HepG2 (cell line): ENCODE data around the gene DCPS. TPM values are rescaled to one million over a fixed set of nuclear protein-coding genes. Genes with fewer than 3 reads are reported as not detected.

Source experiments
- ATF7-NPFF ChIP-seq: sonication (generic); formaldehyde crosslinking; IDR thresholded peaks from 2 replicates; pipeline ENCODE4 v1.8.1; 2023; ENCODE audit warnings: mild to moderate bottlenecking, low read depth, missing genetic modification reagents, moderate library complexity
- BRCA1 ChIP-seq: sonication (generic); formaldehyde crosslinking; IDR thresholded peaks from 2 replicates; pipeline ENCODE4 v1.4.0; 2020; ENCODE audit warnings: missing genetic modification reagents
- CBX1 ChIP-seq: IDR thresholded peaks from one replicate; pipeline ENCODE4 v1.6.1; 2016; ENCODE audit warnings: antibody characterized with exemption, low read depth
- PAWR ChIP-seq: sonication (generic); formaldehyde crosslinking; IDR thresholded peaks from 2 replicates; pipeline ENCODE4 v1.4.0; 2020; ENCODE audit warnings: missing genetic modification reagents, mild to moderate bottlenecking, borderline replicate concordance
- PHF20 ChIP-seq: sonication (generic); formaldehyde crosslinking; IDR thresholded peaks from 2 replicates; pipeline ENCODE4 v1.5.0; 2020; ENCODE audit warnings: mild to moderate bottlenecking, missing genetic modification reagents
- PHF21A ChIP-seq: sonication (generic); formaldehyde crosslinking; IDR thresholded peaks from 2 replicates; pipeline ENCODE4 v1.5.0; 2020; ENCODE audit warnings: mild to moderate bottlenecking, missing genetic modification reagents
- PHF8 ChIP-seq: sonication (generic); formaldehyde crosslinking; IDR thresholded peaks from 2 replicates; pipeline ENCODE4 v1.5.0; 2020; ENCODE audit warnings: missing genetic modification reagents
- RFX5 ChIP-seq: IDR thresholded peaks from 2 replicates; pipeline ENCODE4 v1.6.1; 2011; ENCODE audit warnings: low read depth, low read length, improper control_type of control experiment
- RNF219 ChIP-seq: sonication (generic); formaldehyde crosslinking; IDR thresholded peaks from 2 replicates; pipeline ENCODE4 v1.5.0; 2020; ENCODE audit warnings: mild to moderate bottlenecking, missing genetic modification reagents
- SRSF1 ChIP-seq: fragments of 200-400 bp; formaldehyde crosslinking; optimal IDR thresholded peaks from 2 replicates; pipeline ENCODE3; 2017; ENCODE audit warnings: mild to moderate bottlenecking, low read depth, low read length, moderate library complexity
- TAF15 ChIP-seq: fragments of 200-400 bp; formaldehyde crosslinking; IDR thresholded peaks from one replicate; pipeline ENCODE4 v1.6.1; 2018; ENCODE audit warnings: mild to moderate bottlenecking, low read depth, low read length; ENCODE audit not compliant: poor library complexity, severe bottlenecking
- THAP9 ChIP-seq: sonication (generic); formaldehyde crosslinking; IDR thresholded peaks from 2 replicates; pipeline ENCODE4; 2020; ENCODE audit warnings: missing genetic modification reagents, mild to moderate bottlenecking, borderline replicate concordance
- ZBTB25 ChIP-seq: IDR thresholded peaks from 2 replicates; pipeline ENCODE4 v1.6.1; 2018; ENCODE audit warnings: missing genetic modification reagents
- ZNF121 ChIP-seq: sonication (generic); formaldehyde crosslinking; IDR thresholded peaks from 2 replicates; pipeline ENCODE4 v1.5.0; 2020; ENCODE audit warnings: mild to moderate bottlenecking, missing genetic modification reagents
- ZNF253 ChIP-seq: sonication (generic); formaldehyde crosslinking; IDR thresholded peaks from 2 replicates; pipeline ENCODE4 v1.8.0; 2022; ENCODE audit warnings: mild to moderate bottlenecking, missing genetic modification reagents, borderline replicate concordance
- ZNF619 ChIP-seq: sonication (generic); formaldehyde crosslinking; IDR thresholded peaks from 2 replicates; pipeline ENCODE4 v1.4.0; 2020; ENCODE audit warnings: mild to moderate bottlenecking, missing genetic modification reagents
- ZNF660 ChIP-seq: sonication (generic); formaldehyde crosslinking; IDR thresholded peaks from 2 replicates; pipeline ENCODE4 v1.5.1; 2020; ENCODE audit warnings: mild to moderate bottlenecking, low read depth, missing genetic modification reagents, borderline replicate concordance
- ZNF740 ChIP-seq: sonication (generic); formaldehyde crosslinking; IDR thresholded peaks from 2 replicates; pipeline ENCODE4 v1.4.0; 2020; ENCODE audit warnings: missing genetic modification reagents
- ZXDC ChIP-seq: sonication (generic); formaldehyde crosslinking; IDR thresholded peaks from 2 replicates; pipeline ENCODE4 v1.5.0; 2020; ENCODE audit warnings: mild to moderate bottlenecking, missing genetic modification reagents
- polyA plus RNA-seq, 8 experiments: library from polyadenylated mRNA; depleted of rRNA in 3 of 8; stranded (reverse) in 7 of 8; unstranded in 1 of 8; fragments of >200 nt; fragmentation: Illumina TruSeq in 4 of 8; extraction: Trizol in 4 of 8; gene quantifications; 2 replicates each; pipeline versions ENCODE4 v1.2.1 to v1.2.3, GENCODE V29; 2011 to 2016; ENCODE audit warnings: low read depth in 4 of 8, missing spikeins in 1 of 8, mixed read lengths in 1 of 8; ENCODE audit not compliant: insufficient read depth in 1 of 8
- total RNA-seq, 5 experiments: library from RNA; depleted of rRNA; stranded (reverse); fragments of >200 nt; fragmentation: Illumina TruSeq; extraction: Trizol; gene quantifications; 2 replicates each; pipeline ENCODE4 v1.2.3, GENCODE V29; 2016; ENCODE audit warnings: low read depth in 1 of 5

Gene DCPS
- total and polyA plus RNA-seq, 2 of the 13 experiments (the other 11 are each of a cell fraction or from before 2014, with no cell fraction given) = 21.9 to 22.5 TPM

- TF ChIP-seq ZNF740 (CRISPR knock-in tag) = peak; percentile 88
- TF ChIP-seq ZNF253 (CRISPR knock-in tag) = no peak; the same call in 1 of the 2 replicates
- TF ChIP-seq RNF219 (CRISPR knock-in tag) = 0 out of 2 replicates have a peak, but pooled peaks have one; percentile 26
- peak; percentile 89; the same call in 1 of the 2 replicates for TF ChIP-seq PAWR
- TF ChIP-seq ZXDC (CRISPR knock-in tag) = 0 out of 2 replicates have a peak, but pooled peaks have one; percentile 46
- TF ChIP-seq ZNF121 = no peak
- TF ChIP-seq CBX1 = peak; percentile 37
- peak; percentile 95 for TF ChIP-seq PHF8
- TF ChIP-seq ATF7-NPFF = peak; percentile 39; the same call in 1 of the 2 replicates
- no peak for TF ChIP-seq ZNF660 (CRISPR knock-in tag)
- TF ChIP-seq THAP9 = peak; percentile 95
- TF ChIP-seq RFX5 = peak; percentile 79
- 0 out of 2 replicates have a peak, but pooled peaks have one; percentile 66 for TF ChIP-seq ZNF619
- TF ChIP-seq TAF15 = no peak
- TF ChIP-seq BRCA1 = peak; percentile 6; the same call in 1 of the 2 replicates
- peak; percentile 99 for TF ChIP-seq PHF20 (CRISPR knock-in tag)
- 0 out of 2 replicates have a peak, but pooled peaks have one; percentile 67 for TF ChIP-seq ZBTB25 (CRISPR knock-in tag)
- TF ChIP-seq PHF21A (CRISPR knock-in tag) = peak; percentile 95
- no peak for TF ChIP-seq SRSF1
Observed at GRCh38 chr11:126268708-126269579, 34.9 kb upstream of the DCPS start, which contains the start of the genes FOXRED1 and SRPRA (continued).
